ENCODE measurements around the gene NUP133. TPM values are rescaled to one million over a fixed set of nuclear protein-coding genes. Genes with fewer than 3 reads are reported as not detected.
"Not testable (repeated sequence)": the region's sequence is repeated elsewhere in the genome, so short reads cannot be mapped to it uniquely, and the experiment has no call there.

Gene NUP133
- total and polyA plus RNA-seq, 2 donors from 2014 or later = 15.9 to 35.0 TPM

GRCh38 chr1:229478852-229479251 lies 29.3 kb downstream of the NUP133 start:
- DNase-seq = no peak
- Histone ChIP-seq H3K27ac (ENCODE audit: low read depth in 2 of 2, low read length in 2 of 2) (no peak overlapping the region), H3K9me3 (ENCODE audit: control insufficient read depth in 2 of 3, insufficient read depth in 1 of 3, low read length in 3 of 3) (no peaks in the 10 kb centered on the region), H3K4me3 (ENCODE audit: low read length in 3 of 3) (no peak overlapping the region), H3K9ac (ENCODE audit: low read length in 3 of 3) (no peak overlapping the region), H3K27me3 (ENCODE audit: control insufficient read depth, insufficient read depth, low read length) (no peaks in the 10 kb centered on the region), H3K36me3 (ENCODE audit: control insufficient read depth in 2 of 3, insufficient read depth in 3 of 3, low read length in 3 of 3) (peaks cover 0 to 36% (median 34%) of the 10 kb centered on the region in 3 donors), H3K4me1 (ENCODE audit: control insufficient read depth in 2 of 3, insufficient read depth in 2 of 3, low read depth in 1 of 3, low read length in 3 of 3) (no peaks in the 10 kb centered on the region)
- FAIRE-seq = no peak
- intact Hi-C loops (cut with DNase I) = no loop called here
- TF ChIP-seq, protein P1, sequence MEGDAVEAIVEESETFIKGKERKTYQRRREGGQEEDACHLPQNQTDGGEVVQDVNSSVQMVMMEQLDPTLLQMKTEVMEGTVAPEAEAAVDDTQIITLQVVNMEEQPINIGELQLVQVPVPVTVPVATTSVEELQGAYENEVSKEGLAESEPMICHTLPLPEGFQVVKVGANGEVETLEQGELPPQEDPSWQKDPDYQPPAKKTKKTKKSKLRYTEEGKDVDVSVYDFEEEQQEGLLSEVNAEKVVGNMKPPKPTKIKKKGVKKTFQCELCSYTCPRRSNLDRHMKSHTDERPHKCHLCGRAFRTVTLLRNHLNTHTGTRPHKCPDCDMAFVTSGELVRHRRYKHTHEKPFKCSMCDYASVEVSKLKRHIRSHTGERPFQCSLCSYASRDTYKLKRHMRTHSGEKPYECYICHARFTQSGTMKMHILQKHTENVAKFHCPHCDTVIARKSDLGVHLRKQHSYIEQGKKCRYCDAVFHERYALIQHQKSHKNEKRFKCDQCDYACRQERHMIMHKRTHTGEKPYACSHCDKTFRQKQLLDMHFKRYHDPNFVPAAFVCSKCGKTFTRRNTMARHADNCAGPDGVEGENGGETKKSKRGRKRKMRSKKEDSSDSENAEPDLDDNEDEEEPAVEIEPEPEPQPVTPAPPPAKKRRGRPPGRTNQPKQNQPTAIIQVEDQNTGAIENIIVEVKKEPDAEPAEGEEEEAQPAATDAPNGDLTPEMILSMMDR (IDR thresholded peaks at IDR 0.05; ENCODE audit: borderline replicate concordance, extremely low read depth, insufficient read depth) = no peak

GRCh38 chr1:229475859-229476258 lies 32.3 kb downstream of the NUP133 start:
- DNase-seq; H3K4me1 ChIP-seq (ENCODE audit: control insufficient read depth in 2 of 3, insufficient read depth in 2 of 3, low read depth in 1 of 3, low read length in 3 of 3); FAIRE-seq; H3K27me3 ChIP-seq (ENCODE audit: control insufficient read depth, insufficient read depth, low read length); H3K4me3 ChIP-seq (ENCODE audit: low read length in 3 of 3); H3K27ac ChIP-seq (ENCODE audit: low read depth in 2 of 2, low read length in 2 of 2); intact Hi-C loops (cut with DNase I); H3K9ac ChIP-seq (ENCODE audit: low read length in 3 of 3); H3K9me3 ChIP-seq (ENCODE audit: control insufficient read depth in 2 of 3, insufficient read depth in 1 of 3, low read length in 3 of 3): not testable (repeated sequence)
- H3K36me3 ChIP-seq (ENCODE audit: control insufficient read depth in 2 of 3, insufficient read depth in 3 of 3, low read length in 3 of 3) = peaks cover 0 to 25% (median 24%) of the 10 kb centered on the region in 3 donors

GRCh38 chr1:229474509-229474908 lies 33.6 kb downstream of the NUP133 start:
- Histone ChIP-seq H3K9me3 (ENCODE audit: control insufficient read depth in 2 of 3, insufficient read depth in 1 of 3, low read length in 3 of 3) (no peaks in the 10 kb centered on the region), H3K4me3 (ENCODE audit: low read length in 3 of 3) (no peak overlapping the region), H3K4me1 (ENCODE audit: control insufficient read depth in 2 of 3, insufficient read depth in 2 of 3, low read depth in 1 of 3, low read length in 3 of 3) (no peaks in the 10 kb centered on the region), H3K27me3 (ENCODE audit: control insufficient read depth, insufficient read depth, low read length) (no peaks in the 10 kb centered on the region), H3K27ac (ENCODE audit: low read depth in 2 of 2, low read length in 2 of 2) (no peak overlapping the region), H3K36me3 (ENCODE audit: control insufficient read depth in 2 of 3, insufficient read depth in 3 of 3, low read length in 3 of 3) (peaks cover 2 to 27% (median 22%) of the 10 kb centered on the region in 3 donors), H3K9ac (ENCODE audit: low read length in 3 of 3) (no peak overlapping the region)
- FAIRE-seq (no peak), DNase-seq (no peak)
- intact Hi-C loops (cut with DNase I) = no loop called here
- TF ChIP-seq, protein P1 (IDR thresholded peaks at IDR 0.05; ENCODE audit: borderline replicate concordance, extremely low read depth, insufficient read depth) = no peak

- Histone ChIP-seq H3K4me1 (ENCODE audit: control insufficient read depth in 2 of 3, insufficient read depth in 2 of 3, low read depth in 1 of 3, low read length in 3 of 3) (no peaks in the 10 kb centered on the region), H3K9me3 (ENCODE audit: control insufficient read depth in 2 of 3, insufficient read depth in 1 of 3, low read length in 3 of 3) (no peaks in the 10 kb centered on the region), H3K27me3 (ENCODE audit: control insufficient read depth, insufficient read depth, low read length) (no peaks in the 10 kb centered on the region), H3K27ac (ENCODE audit: low read depth in 2 of 2, low read length in 2 of 2) (no peak overlapping the region), H3K36me3 (ENCODE audit: control insufficient read depth in 2 of 3, insufficient read depth in 3 of 3, low read length in 3 of 3) (peaks cover 2 to 26% (median 24%) of the 10 kb centered on the region in 3 donors), H3K4me3 (ENCODE audit: low read length in 3 of 3) (no peak overlapping the region), H3K9ac (ENCODE audit: low read length in 3 of 3) (no peak overlapping the region)
- DNase-seq (no peak), FAIRE-seq (no peak)
- intact Hi-C loops (cut with DNase I) = no loop called here
- TF ChIP-seq, protein P1 (IDR thresholded peaks at IDR 0.05; ENCODE audit: borderline replicate concordance, extremely low read depth, insufficient read depth) = no peak
Measured at GRCh38 chr1:229471175-229471574, 37.0 kb downstream of the NUP133 start.
